Subcutaneous abdominal adipose tissue (tissue), 5 donors: Measurements from ENCODE around the gene IL31RA.

Experiments used
- H3K27ac ChIP-seq: one replicate; pipeline ENCODE4 v1.7.0; 2013; ENCODE audit warnings: low read depth, mild to moderate bottlenecking, inconsistent platforms, low read length, moderate library complexity
- H3K27me3 ChIP-seq, 5 donors: one replicate each; pipeline ENCODE4 v1.7.0; 2013; ENCODE audit warnings: low read length in 5 of 5, inconsistent platforms in 1 of 5; ENCODE audit not compliant: control insufficient read depth in 5 of 5, insufficient read depth in 4 of 5
- H3K36me3 ChIP-seq, 5 donors: one replicate each; pipeline ENCODE4 v1.7.0; 2013; ENCODE audit warnings: low read length in 5 of 5; ENCODE audit not compliant: control insufficient read depth in 5 of 5, insufficient read depth in 5 of 5
- H3K4me1 ChIP-seq, 5 donors: one replicate each; pipeline ENCODE4 v1.7.0; 2013; ENCODE audit warnings: low read length in 5 of 5, mild to moderate bottlenecking in 3 of 5, moderate library complexity in 1 of 5; ENCODE audit not compliant: control insufficient read depth in 5 of 5, insufficient read depth in 5 of 5
- H3K4me3 ChIP-seq, 5 donors: one replicate each; pipeline ENCODE4 v1.7.0; 2013; ENCODE audit warnings: low read length in 5 of 5, low read depth in 1 of 5
- H3K9ac ChIP-seq, 5 donors: one replicate each; pipeline ENCODE4 v1.7.0; 2013; ENCODE audit warnings: low read length in 5 of 5, mild to moderate bottlenecking in 4 of 5, moderate library complexity in 3 of 5
- H3K9me3 ChIP-seq, 5 donors: one replicate each; pipeline ENCODE4 v1.7.0; 2013; ENCODE audit warnings: low read length in 5 of 5; ENCODE audit not compliant: control insufficient read depth in 5 of 5
- donor health status: healthy.
- donor health status: healthy.
- donor health status: healthy.
- donor health status: healthy.
- donor health status: healthy.

IL31RA gene

GRCh38 chr5:55857247-55857640 is 6.1 kb downstream of the IL31RA start:
- Histone ChIP-seq H3K9me3 (no peaks in the 10 kb centered on the region), H3K4me3 (no peak overlapping the region), H3K27ac (no peak overlapping the region), H3K9ac (no peak overlapping the region), H3K36me3 (no peaks in the 10 kb centered on the region), H3K27me3 (no peaks in the 10 kb centered on the region), H3K4me1 (peaks cover 0 to 7% (median 0%) of the 10 kb centered on the region in 5 donors)

GRCh38 chr5:55858104-55858503 is 6.9 kb downstream of the IL31RA start:
- Histone ChIP-seq H3K4me1 (peaks cover 0 to 7% (median 0%) of the 10 kb centered on the region in 5 donors), H3K4me3 (no peak overlapping the region), H3K36me3 (no peaks in the 10 kb centered on the region), H3K9me3 (no peaks in the 10 kb centered on the region), H3K9ac (no peak overlapping the region), H3K27ac (no peak overlapping the region), H3K27me3 (no peaks in the 10 kb centered on the region)

DNA sequence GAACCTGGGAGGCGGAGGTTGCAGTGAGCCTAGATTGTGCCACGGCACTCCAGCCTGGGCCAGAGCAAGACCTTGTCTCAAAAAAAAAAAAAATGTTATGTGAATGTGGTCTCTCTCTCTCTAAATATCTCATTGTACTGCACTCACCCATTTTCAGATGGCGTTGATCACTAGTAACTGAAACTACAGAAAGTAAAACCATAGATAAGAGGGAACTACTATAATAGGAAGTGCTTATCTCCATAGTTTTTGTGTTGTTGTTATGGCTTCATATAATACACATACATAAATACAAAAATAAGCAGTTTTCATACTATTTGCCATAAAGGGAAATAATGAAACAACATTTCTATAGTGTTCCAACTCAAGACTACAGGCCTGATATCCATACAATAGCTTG is 9.1 kb downstream of the IL31RA start:
- Histone ChIP-seq H3K9me3 (no peaks in the 10 kb centered on the region), H3K4me1 (peaks cover 0 to 13% (median 0%) of the 10 kb centered on the region in 5 donors), H3K27ac (no peak overlapping the region), H3K36me3 (no peaks in the 10 kb centered on the region), H3K4me3 (no peak overlapping the region), H3K9ac (no peak overlapping the region), H3K27me3 (peaks cover 0 to 2% (median 0%) of the 10 kb centered on the region in 5 donors)

GRCh38 chr5:55860709-55861108 is 9.6 kb downstream of the IL31RA start:
- Histone ChIP-seq H3K27me3 (peaks cover 0 to 2% (median 0%) of the 10 kb centered on the region in 5 donors), H3K4me1 (peaks cover 0 to 10% (median 0%) of the 10 kb centered on the region in 5 donors), H3K9me3 (no peaks in the 10 kb centered on the region), H3K4me3 (no peak overlapping the region), H3K9ac (no peak overlapping the region), H3K27ac (no peak overlapping the region), H3K36me3 (no peaks in the 10 kb centered on the region)

- peaks cover 0 to 5% (median 0%) of the 10 kb centered on the region in 5 donors for H3K4me1 ChIP-seq
- no peaks in the 10 kb centered on the region for H3K36me3 ChIP-seq
- H3K27me3 ChIP-seq: peaks cover 0 to 2% (median 0%) of the 10 kb centered on the region in 5 donors
- no peaks in the 10 kb centered on the region for H3K9me3 ChIP-seq
- H3K4me3 ChIP-seq: no peak overlapping the region
- H3K27ac ChIP-seq: no peak overlapping the region
- H3K9ac ChIP-seq: no peak overlapping the region
These were observed 13.7 kb downstream of the IL31RA start for GRCh38 chr5:55864606-55865541.

DNA sequence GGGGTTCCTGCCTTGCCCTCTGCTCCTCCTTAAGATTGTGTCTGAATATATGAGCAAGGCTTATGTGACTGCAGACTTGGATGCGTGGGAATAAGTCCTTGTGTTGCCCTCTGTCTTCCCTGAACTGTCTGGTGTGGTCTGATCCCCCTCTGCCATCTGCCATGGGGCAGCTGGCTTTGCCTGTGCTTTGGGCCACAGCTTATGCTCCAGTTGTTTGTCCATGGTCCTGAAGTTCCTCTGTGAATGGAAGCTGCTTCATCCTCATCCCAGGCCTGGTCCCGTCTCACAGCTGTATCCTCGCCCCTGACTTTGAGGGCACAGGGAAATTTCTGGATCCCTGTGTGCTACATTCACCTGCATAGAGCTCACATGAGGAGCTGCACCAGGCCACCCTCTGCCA is 14.7 kb downstream of the IL31RA start:
- H3K27ac ChIP-seq: no peak overlapping the region
- H3K36me3 ChIP-seq: no peaks in the 10 kb centered on the region
- H3K4me3 ChIP-seq: no peak overlapping the region
- H3K9ac ChIP-seq: no peak overlapping the region
- H3K9me3 ChIP-seq: no peaks in the 10 kb centered on the region
- peaks cover 0 to 2% (median 0%) of the 10 kb centered on the region in 5 donors for H3K27me3 ChIP-seq
- peaks cover 0 to 5% (median 0%) of the 10 kb centered on the region in 5 donors for H3K4me1 ChIP-seq

GRCh38 chr5:55866485-55866884 is 15.3 kb downstream of the IL31RA start:
- Histone ChIP-seq H3K27me3 (peaks cover 0 to 2% (median 0%) of the 10 kb centered on the region in 5 donors), H3K9me3 (no peaks in the 10 kb centered on the region), H3K36me3 (no peaks in the 10 kb centered on the region), H3K9ac (no peak overlapping the region), H3K4me3 (no peak overlapping the region), H3K4me1 (peaks cover 0 to 5% (median 0%) of the 10 kb centered on the region in 5 donors), H3K27ac (no peak overlapping the region)

DNA sequence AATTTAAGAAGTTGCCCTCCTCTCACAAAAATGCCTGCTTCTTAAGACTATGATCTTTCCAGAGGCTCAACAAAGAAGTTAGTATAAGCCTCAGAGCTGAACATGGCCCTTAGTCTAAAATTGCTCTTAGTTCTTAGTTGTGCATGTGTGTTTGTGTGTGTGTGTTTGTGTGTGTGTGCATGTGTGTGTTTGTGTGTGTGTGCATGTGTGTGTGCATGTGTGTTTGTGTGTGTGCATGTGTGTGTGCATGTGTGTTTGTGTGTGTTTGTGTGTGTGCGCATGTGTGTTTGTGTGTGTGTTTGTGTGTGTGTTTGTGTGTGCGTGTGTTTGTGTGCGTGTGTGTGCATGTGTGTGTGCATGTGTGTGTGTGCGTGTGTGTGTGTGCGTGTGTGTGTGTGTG is 15.8 kb downstream of the IL31RA start:
- Histone ChIP-seq H3K36me3 (no peaks in the 10 kb centered on the region), H3K9ac (no peak overlapping the region), H3K27me3 (peaks cover 0 to 2% (median 0%) of the 10 kb centered on the region in 5 donors), H3K4me1 (peaks cover 0 to 5% (median 0%) of the 10 kb centered on the region in 5 donors), H3K4me3 (no peak overlapping the region), H3K9me3 (no peaks in the 10 kb centered on the region), H3K27ac (no peak overlapping the region)

- Histone ChIP-seq H3K4me3 (no peak overlapping the region), H3K4me1 (peaks cover 0 to 5% (median 0%) of the 10 kb centered on the region in 5 donors), H3K27me3 (peaks cover 0 to 2% (median 0%) of the 10 kb centered on the region in 5 donors), H3K9ac (no peak overlapping the region), H3K9me3 (no peaks in the 10 kb centered on the region), H3K27ac (no peak overlapping the region), H3K36me3 (no peaks in the 10 kb centered on the region)
These were observed 17.7 kb downstream of the IL31RA start for GRCh38 chr5:55868846-55869245.

- Histone ChIP-seq H3K36me3 (no peaks in the 10 kb centered on the region), H3K4me3 (no peak overlapping the region), H3K9ac (no peak overlapping the region), H3K9me3 (no peaks in the 10 kb centered on the region), H3K27ac (no peak overlapping the region), H3K27me3 (no peaks in the 10 kb centered on the region), H3K4me1 (peaks cover 0 to 3% (median 0%) of the 10 kb centered on the region in 5 donors)
These were observed 18.7 kb downstream of the IL31RA start for GRCh38 chr5:55869847-55870246.
